Sigmoid colon (tissue), 4 donors: ENCODE measurements around the gene OR51F2.

Experiments
- EP300 ChIP-seq, 4 donors: sonication (generic); formaldehyde crosslinking; IDR thresholded peaks; one replicate each; pipeline ENCODE4 v1.6.1; 2017; ENCODE audit warnings: antibody characterized with exemption in 4 of 4
- POLR2A ChIP-seq, 2 donors: fragments of 450-650 bp; IDR thresholded peaks; one replicate each; pipeline ENCODE4 v1.6.1; 2016; ENCODE audit warnings: antibody characterized with exemption in 2 of 2, mild to moderate bottlenecking in 2 of 2, moderate library complexity in 2 of 2
- POLR2AphosphoS5 ChIP-seq, 4 donors: sonication (generic); formaldehyde crosslinking; IDR thresholded peaks; one replicate each; pipeline ENCODE4 v1.6.1; 2017; ENCODE audit warnings: antibody characterized with exemption in 4 of 4
- TF ChIP-seq, protein P1 (sequence below), 4 experiments: fragments of 450-650 bp in 3 of 4; fragments of 200-600 bp in 1 of 4; IDR thresholded peaks; one replicate each; pipeline ENCODE4 v1.5.1; 2016 to 2019; ENCODE audit warnings: antibody characterized with exemption in 4 of 4, mild to moderate bottlenecking in 3 of 4, moderate library complexity in 2 of 4

GRCh38 chr11:4821021-4821420, at the start of gene OR51F2:
- TF ChIP-seq, protein P1, sequence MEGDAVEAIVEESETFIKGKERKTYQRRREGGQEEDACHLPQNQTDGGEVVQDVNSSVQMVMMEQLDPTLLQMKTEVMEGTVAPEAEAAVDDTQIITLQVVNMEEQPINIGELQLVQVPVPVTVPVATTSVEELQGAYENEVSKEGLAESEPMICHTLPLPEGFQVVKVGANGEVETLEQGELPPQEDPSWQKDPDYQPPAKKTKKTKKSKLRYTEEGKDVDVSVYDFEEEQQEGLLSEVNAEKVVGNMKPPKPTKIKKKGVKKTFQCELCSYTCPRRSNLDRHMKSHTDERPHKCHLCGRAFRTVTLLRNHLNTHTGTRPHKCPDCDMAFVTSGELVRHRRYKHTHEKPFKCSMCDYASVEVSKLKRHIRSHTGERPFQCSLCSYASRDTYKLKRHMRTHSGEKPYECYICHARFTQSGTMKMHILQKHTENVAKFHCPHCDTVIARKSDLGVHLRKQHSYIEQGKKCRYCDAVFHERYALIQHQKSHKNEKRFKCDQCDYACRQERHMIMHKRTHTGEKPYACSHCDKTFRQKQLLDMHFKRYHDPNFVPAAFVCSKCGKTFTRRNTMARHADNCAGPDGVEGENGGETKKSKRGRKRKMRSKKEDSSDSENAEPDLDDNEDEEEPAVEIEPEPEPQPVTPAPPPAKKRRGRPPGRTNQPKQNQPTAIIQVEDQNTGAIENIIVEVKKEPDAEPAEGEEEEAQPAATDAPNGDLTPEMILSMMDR (IDR thresholded peaks at IDR 0.05), result no peak
- TF ChIP-seq POLR2AphosphoS5 (IDR thresholded peaks at IDR 0.05) (no peak), POLR2A (IDR thresholded peaks at IDR 0.05) (no peak), EP300 (IDR thresholded peaks at IDR 0.05) (no peak)
